A172 (cell line): ENCODE data around the gene LGALS14. TPM values are rescaled to one million over a fixed set of nuclear protein-coding genes. Genes with fewer than 3 reads are reported as not detected.
"Not testable (repeated sequence)": the region's sequence is repeated elsewhere in the genome, so short reads cannot be mapped to it uniquely, and the experiment has no call there.

Experiments
- DNase-seq: peaks from one replicate; pipeline ENCODE4 v3.0.0-alpha.2; 2015; ENCODE audit warnings: low spot score
- total RNA-seq: library from RNA; depleted of rRNA; stranded (reverse); fragments of >200 nt; shearing (Covaris generic); gene quantifications from 2 replicates; pipeline ENCODE4 v1.2.3, GENCODE V29; 2014; rRNA removed

The LGALS14 gene
- total RNA-seq = not detected in 2 replicates

GRCh38 chr19:39704181-39705044 lies at the start of gene LGALS14:
LGALS14 (plus strand) TSS chr19:39704481; CDS start chr19:39704529, 48 bp downstream.
- DNase-seq = no peak

- DNase-seq = no peak
Measured at GRCh38 chr19:39655613-39656012, 48.7 kb upstream of the LGALS14 start, which contains the start of gene LGALS16. LGALS16 (plus strand) TSS chr19:39655913; CDS start chr19:39655962, 49 bp downstream.

- no peak for DNase-seq
Measured at GRCh38 chr19:39659791-39660190, 44.5 kb upstream of the LGALS14 start.

GRCh38 chr19:39660661-39661060 lies 43.6 kb upstream of the LGALS14 start:
- DNase-seq = no peak

GRCh38 chr19:39661565-39661964 lies 42.7 kb upstream of the LGALS14 start:
- DNase-seq = no peak

- DNase-seq = not testable (repeated sequence)
Measured at GRCh38 chr19:39669860-39670259, 34.4 kb upstream of the LGALS14 start.

GRCh38 chr19:39670998-39671397 lies 33.3 kb upstream of the LGALS14 start:
- DNase-seq = no peak

- DNase-seq = peak; percentile 59
Measured at GRCh38 chr19:39671739-39672363, 32.4 kb upstream of the LGALS14 start.

GRCh38 chr19:39672473-39672872 lies 31.8 kb upstream of the LGALS14 start:
- no peak for DNase-seq

- peak; percentile 10 for DNase-seq
Measured at GRCh38 chr19:39673862-39674261, 30.4 kb upstream of the LGALS14 start.

GRCh38 chr19:39676004-39676403 lies 28.3 kb upstream of the LGALS14 start:
- no peak for DNase-seq

- DNase-seq = peak; percentile 45
Measured at GRCh38 chr19:39677961-39678889, 26.1 kb upstream of the LGALS14 start.

- DNase-seq = no peak
Measured at GRCh38 chr19:39679056-39679790, 25.1 kb upstream of the LGALS14 start.

GRCh38 chr19:39679791-39680168 lies 24.5 kb upstream of the LGALS14 start:
- DNase-seq = no peak

GRCh38 chr19:39680593-39680992 lies 23.7 kb upstream of the LGALS14 start:
- no peak for DNase-seq

- no peak for DNase-seq
Measured at GRCh38 chr19:39681416-39681815, 22.9 kb upstream of the LGALS14 start.

- peak; percentile 45 for DNase-seq
Measured at GRCh38 chr19:39684267-39684666, 20.0 kb upstream of the LGALS14 start.

GRCh38 chr19:39686739-39687138 lies 17.5 kb upstream of the LGALS14 start:
- no peak for DNase-seq

GRCh38 chr19:39688637-39689036 lies 15.6 kb upstream of the LGALS14 start:
- not testable (repeated sequence) for DNase-seq

- DNase-seq = no peak
Measured at GRCh38 chr19:39692166-39692565, 12.1 kb upstream of the LGALS14 start.

GRCh38 chr19:39692822-39693221 lies 11.5 kb upstream of the LGALS14 start:
- DNase-seq = no peak
